ENCODE data around the gene PARP3.

Gene PARP3

DNA sequence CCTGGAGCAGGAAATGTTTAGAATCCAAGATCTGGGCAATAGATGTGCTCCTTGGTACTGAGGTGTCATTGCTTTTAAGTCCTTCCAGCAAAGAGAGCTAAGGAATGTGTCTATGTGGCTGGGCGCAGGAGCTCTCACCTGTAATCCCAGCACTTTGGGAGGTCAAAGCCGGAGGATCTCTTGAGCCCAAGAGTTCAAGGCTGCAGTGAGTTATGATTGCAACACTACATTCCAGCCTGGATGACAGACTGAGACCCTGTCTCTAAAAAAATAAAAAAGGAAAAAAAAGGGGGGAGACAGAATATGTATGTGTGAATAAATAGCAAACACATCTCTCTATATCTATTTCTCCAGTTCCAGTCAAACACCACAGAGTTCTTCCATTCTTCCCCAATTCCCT lies 8.7 kb downstream of the PARP3 start:
- TF ChIP-seq, protein P1, sequence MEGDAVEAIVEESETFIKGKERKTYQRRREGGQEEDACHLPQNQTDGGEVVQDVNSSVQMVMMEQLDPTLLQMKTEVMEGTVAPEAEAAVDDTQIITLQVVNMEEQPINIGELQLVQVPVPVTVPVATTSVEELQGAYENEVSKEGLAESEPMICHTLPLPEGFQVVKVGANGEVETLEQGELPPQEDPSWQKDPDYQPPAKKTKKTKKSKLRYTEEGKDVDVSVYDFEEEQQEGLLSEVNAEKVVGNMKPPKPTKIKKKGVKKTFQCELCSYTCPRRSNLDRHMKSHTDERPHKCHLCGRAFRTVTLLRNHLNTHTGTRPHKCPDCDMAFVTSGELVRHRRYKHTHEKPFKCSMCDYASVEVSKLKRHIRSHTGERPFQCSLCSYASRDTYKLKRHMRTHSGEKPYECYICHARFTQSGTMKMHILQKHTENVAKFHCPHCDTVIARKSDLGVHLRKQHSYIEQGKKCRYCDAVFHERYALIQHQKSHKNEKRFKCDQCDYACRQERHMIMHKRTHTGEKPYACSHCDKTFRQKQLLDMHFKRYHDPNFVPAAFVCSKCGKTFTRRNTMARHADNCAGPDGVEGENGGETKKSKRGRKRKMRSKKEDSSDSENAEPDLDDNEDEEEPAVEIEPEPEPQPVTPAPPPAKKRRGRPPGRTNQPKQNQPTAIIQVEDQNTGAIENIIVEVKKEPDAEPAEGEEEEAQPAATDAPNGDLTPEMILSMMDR (IDR thresholded peaks at IDR 0.05), result no peak

DNA sequence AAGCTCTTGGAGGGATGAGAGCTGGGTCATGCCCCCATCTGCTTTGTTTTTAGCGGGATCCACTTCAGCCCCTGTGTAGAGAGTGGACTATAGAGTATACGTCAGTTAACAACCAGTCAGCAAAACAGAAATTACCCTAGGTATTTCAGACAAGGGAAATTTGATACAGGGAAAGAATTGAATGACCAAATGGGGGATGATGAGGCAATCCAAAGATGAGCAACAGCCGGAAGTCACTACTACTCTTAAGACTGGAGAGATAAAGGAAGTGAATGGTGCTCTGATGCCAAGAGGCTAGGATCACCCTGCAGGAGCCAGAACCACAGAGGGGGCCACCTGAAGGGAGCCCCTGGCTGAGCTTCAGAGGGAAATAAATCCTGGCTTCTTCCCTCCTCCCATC lies 11.3 kb downstream of the PARP3 start:
- TF ChIP-seq, protein P1 (IDR thresholded peaks at IDR 0.05), result no peak

DNA sequence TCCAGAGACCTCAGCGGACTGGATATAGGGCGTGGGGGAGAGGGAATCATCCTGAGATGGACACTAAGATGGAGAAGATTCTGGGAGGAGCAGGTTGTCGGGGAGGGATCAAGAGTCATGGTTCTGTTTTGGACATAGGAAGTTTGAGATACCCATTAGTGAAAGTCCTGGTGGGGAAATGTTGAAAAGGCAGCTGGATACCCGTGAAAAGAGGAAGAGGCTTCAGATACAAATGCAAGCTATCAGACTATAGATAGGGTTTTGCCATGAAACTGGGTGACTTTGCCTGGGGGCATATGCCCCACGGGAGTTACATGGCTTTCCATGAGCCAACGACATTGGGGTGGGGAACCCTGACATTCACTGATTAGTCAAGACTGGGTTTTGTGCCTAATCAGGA lies 11.9 kb downstream of the PARP3 start:
- TF ChIP-seq, protein P1 (IDR thresholded peaks at IDR 0.05), result no peak

DNA sequence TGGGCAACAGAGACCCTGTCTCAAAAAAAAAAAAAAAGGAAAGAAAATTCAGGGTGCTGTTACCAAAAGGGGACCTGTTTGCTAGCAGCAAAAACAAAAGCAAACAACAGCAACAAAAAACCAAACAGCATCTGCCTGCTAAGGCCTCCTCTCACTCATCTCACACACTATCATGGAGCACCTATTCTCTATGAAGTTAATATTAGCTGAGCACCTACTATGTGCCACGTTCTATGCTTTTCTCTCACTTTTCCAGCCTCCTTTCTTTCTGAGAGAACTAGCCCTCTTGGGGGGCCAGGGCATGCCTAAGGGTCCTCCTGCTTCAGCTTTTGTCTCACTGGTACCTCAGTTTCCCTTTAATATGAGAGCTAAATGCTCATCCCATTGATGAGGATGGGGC lies 12.6 kb downstream of the PARP3 start:
- TF ChIP-seq, protein P1 (IDR thresholded peaks at IDR 0.05), result no peak

DNA sequence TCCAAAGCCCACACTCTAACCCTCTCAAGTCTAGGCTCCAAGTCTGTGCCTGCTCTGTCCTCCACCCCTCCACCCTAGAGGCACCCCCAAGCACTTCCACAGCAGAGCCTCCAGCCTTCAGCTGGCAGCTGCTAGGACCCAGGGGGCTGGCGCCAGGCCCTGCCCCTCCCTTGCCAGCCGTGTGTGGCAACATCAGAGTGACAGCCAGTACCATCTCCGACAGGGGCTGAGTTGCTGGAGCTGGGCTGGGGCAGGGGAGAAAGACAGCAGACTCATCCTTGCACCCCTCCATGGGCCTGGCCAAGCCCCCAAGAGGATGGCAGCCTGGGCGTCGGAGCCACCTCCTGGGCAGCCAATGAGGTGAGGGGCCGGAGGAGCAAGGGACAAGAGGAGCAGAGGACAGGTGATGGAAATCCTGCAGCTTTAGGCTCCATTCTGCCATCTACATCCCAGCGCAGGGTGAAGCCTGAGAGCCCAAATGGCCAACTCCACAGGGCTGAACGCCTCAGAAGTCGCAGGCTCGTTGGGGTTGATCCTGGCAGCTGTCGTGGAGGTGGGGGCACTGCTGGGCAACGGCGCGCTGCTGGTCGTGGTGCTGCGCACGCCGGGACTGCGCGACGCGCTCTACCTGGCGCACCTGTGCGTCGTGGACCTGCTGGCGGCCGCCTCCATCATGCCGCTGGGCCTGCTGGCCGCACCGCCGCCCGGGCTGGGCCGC lies 13.2 kb downstream of the PARP3 start, which contains the start of gene GPR62:
TSS of gene GPR62 (plus strand) at position 207 of the 718 bp plus-strand sequence. CDS start at position 479, 272 bp downstream.
- TF ChIP-seq, protein P1 (IDR thresholded peaks at IDR 0.05), result no peak

DNA sequence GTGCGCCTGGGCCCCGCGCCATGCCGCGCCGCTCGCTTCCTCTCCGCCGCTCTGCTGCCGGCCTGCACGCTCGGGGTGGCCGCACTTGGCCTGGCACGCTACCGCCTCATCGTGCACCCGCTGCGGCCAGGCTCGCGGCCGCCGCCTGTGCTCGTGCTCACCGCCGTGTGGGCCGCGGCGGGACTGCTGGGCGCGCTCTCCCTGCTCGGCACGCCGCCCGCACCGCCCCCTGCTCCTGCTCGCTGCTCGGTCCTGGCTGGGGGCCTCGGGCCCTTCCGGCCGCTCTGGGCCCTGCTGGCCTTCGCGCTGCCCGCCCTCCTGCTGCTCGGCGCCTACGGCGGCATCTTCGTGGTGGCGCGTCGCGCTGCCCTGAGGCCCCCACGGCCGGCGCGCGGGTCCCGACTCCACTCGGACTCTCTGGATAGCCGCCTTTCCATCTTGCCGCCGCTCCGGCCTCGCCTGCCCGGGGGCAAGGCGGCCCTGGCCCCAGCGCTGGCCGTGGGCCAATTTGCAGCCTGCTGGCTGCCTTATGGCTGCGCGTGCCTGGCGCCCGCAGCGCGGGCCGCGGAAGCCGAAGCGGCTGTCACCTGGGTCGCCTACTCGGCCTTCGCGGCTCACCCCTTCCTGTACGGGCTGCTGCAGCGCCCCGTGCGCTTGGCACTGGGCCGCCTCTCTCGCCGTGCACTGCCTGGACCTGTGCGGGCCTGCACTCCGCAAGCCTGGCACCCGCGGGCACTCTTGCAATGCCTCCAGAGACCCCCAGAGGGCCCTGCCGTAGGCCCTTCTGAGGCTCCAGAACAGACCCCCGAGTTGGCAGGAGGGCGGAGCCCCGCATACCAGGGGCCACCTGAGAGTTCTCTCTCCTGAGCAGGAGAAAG lies 14.0 kb downstream of the PARP3 start:
- TF ChIP-seq, protein P1 (IDR thresholded peaks at IDR 0.05), result no peak

DNA sequence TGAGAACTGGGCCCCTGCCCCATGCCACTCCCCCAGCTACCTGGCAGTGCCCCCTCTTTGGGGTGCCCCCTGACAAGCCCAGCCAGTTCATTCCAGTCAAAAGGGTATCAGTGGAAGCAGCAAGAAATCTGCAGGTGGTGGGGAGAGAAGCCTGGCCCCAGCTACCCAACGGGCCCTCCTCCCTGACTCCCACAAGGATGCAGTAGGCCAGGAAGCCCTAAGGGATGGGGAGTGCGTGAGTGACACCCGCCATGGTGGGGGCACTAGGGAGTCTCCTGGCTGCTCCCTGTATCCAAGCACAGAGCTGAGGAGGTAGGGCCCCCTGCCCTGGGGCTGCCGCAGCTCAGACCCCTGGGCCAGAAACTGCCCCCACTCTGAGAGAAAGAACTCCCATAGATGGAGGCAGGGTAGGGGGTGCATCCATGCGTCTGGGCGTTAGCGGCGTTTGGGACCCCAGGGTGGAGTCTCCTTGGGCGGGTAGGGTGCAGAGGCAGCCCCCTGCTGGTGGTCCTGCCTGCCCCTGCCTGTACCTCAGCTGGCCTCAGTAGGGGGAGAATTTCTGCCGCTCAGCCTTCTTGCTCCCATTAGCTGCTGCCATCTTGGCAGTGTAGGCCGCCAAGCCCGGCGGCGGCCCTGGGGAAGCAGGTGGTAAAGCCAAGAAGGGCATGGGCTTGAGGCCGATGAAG lies 15.5 kb downstream of the PARP3 start:
- TF ChIP-seq, protein P1 (IDR thresholded peaks at IDR 0.05), result no peak

Measured in LNCAP (cell line).